ENCODE data around the gene EIF5AL1.

The EIF5AL1 gene

DNA sequence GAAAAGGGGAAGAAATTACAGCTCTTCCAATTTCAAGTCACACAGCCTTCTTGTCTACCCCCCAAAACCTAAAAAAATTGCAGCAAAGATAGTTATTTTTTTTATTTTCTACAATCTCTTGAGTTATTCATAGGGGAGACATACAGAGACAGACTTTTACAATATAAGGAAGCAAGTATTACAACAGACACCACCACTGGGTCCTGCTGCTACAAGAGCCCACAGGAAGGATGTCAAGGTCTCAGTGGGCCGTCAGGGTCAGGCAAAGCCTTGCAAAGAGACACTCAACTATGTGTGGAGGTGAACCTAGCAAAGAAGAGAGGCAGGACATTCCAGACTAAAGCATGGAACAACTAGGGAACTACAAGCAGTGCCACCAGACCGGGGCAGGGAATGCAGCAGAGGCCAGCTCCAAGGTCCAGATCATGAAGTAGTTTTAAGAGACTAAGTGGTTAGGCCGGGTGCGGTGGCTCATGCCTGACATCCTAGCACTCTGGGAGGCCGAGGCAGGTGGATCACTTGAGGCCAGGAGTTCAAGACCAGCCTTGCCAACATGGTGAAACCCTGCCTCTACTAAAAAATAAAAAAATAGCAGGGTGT is 38.7 kb upstream of the EIF5AL1 start:
- no peaks in the 10 kb centered on the region for H3K9me3 ChIP-seq
- H3K4me3 ChIP-seq: no peak overlapping the region
- no peaks in the 10 kb centered on the region for H3K27me3 ChIP-seq
- H3K36me3 ChIP-seq: no peaks in the 10 kb centered on the region
- H3K27ac ChIP-seq: peak overlapping the region; percentile 45; the same call in 1 of the 2 replicates
- no peaks in the 10 kb centered on the region for H4K20me1 ChIP-seq
- TF ChIP-seq Cebpa-rat (IDR thresholded peaks at IDR 0.05): no peak
- H3K4me2 ChIP-seq: peak overlapping the region; percentile 64
- peaks cover 16% of the 10 kb centered on the region for H3K4me1 ChIP-seq
- H3K9ac ChIP-seq: peak overlapping the region; percentile 8; the same call in 1 of the 2 replicates

DNA sequence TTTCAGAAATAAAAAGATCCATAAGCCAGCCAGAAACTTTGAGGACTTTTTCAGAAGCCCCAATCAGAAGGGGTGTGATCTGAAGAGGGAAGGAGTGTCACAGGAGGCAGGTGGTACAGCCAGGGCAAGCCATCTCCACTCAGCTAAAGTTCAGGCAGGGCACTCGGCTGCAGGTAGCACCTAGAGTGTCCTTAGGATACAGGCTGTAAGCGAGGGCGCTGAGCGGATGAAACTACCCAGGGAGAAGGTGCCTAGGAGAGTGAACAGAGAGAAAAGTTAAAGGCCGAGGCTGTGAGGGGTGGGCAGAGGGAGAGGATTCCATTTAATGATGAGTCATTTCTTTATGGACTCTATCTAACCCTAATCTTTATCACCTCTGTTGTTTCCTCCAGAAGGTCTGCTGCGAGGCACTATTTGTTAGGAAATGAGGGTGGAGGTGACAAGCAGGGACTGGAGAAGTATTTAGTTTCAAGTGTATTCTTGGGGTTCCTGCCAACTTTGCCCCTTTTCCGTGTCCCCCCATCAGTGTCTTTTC is 37.1 kb upstream of the EIF5AL1 start:
- H3K36me3 ChIP-seq: no peaks in the 10 kb centered on the region
- H3K4me3 ChIP-seq: no peak overlapping the region
- H3K9ac ChIP-seq: no peak overlapping the region
- H4K20me1 ChIP-seq: no peaks in the 10 kb centered on the region
- peaks cover 16% of the 10 kb centered on the region for H3K4me1 ChIP-seq
- H3K27me3 ChIP-seq: no peaks in the 10 kb centered on the region
- H3K4me2 ChIP-seq: no peak overlapping the region
- H3K27ac ChIP-seq: no peak overlapping the region
- H3K9me3 ChIP-seq: no peaks in the 10 kb centered on the region
- no peak for TF ChIP-seq Cebpa-rat (IDR thresholded peaks at IDR 0.05)

DNA sequence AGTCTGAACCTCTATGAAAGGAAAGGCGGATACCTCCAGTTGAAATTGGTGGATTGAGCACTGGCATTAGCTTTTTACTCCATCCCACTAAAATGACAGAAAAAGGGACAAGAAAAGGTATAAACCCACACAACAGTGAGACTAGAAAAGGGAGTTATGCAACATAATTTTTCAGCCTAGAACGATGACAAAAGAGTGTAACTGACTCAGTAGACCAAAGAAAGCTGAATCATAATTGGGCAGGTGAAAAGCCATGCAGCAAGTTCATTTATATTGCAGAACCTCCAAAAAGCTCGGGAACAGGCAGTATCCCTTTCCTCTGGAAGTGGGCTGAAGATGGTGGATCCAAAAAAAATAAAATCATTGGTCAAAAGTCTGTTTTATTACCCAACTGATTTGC is 36.5 kb upstream of the EIF5AL1 start:
- no peak for TF ChIP-seq Cebpa-rat (IDR thresholded peaks at IDR 0.05)
- Histone ChIP-seq H3K4me3 (no peak overlapping the region), H3K9ac (no peak overlapping the region), H3K27me3 (no peaks in the 10 kb centered on the region), H3K36me3 (no peaks in the 10 kb centered on the region), H4K20me1 (no peaks in the 10 kb centered on the region), H3K4me1 (peaks cover 16% of the 10 kb centered on the region), H3K9me3 (no peaks in the 10 kb centered on the region), H3K27ac (no peak overlapping the region), H3K4me2 (no peak overlapping the region)

DNA sequence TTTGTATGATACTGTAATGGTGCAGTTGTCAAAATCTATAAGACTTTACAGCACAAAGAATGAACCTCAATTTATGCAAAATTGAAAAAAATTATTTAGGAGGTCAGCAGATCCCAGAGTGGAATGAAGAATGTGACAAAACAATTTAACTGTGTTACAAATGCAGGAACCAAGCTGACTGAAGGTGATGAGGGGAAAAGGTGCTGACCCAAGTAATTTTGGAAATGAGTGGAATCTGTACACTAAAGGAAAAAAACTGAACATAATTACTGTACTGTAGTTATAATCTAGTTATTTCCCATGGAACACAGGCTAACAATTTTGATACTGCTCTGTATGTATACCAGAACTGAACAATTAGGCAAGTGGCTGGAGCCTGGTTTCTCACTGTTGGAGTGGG is 35.7 kb upstream of the EIF5AL1 start:
- peaks cover 16% of the 10 kb centered on the region for H3K4me1 ChIP-seq
- H3K4me3 ChIP-seq: no peak overlapping the region
- H3K4me2 ChIP-seq: no peak overlapping the region
- no peak overlapping the region for H3K27ac ChIP-seq
- no peaks in the 10 kb centered on the region for H3K9me3 ChIP-seq
- H3K27me3 ChIP-seq: no peaks in the 10 kb centered on the region
- no peaks in the 10 kb centered on the region for H3K36me3 ChIP-seq
- no peak for TF ChIP-seq Cebpa-rat (IDR thresholded peaks at IDR 0.05)
- H4K20me1 ChIP-seq: no peaks in the 10 kb centered on the region
- H3K9ac ChIP-seq: no peak overlapping the region

DNA sequence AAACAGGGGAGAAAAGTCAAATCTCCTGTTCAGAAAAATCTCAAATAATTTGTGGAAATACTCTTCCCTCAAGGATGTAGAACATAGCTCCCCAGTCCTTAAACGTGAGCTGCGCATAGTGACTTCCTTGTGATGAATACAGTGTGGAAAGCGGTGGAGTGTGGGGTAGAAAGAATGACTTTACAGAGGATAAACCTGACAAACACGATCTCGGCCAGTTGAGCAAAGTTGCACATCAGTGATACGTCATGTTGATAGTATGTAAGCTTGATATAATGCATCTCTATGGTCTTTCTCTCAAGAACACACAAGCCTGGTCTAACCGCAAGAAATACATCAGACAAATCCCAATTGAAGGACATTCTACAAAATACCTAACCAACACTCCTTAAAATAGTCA is 34.9 kb upstream of the EIF5AL1 start:
- H3K4me3 ChIP-seq: no peak overlapping the region

DNA sequence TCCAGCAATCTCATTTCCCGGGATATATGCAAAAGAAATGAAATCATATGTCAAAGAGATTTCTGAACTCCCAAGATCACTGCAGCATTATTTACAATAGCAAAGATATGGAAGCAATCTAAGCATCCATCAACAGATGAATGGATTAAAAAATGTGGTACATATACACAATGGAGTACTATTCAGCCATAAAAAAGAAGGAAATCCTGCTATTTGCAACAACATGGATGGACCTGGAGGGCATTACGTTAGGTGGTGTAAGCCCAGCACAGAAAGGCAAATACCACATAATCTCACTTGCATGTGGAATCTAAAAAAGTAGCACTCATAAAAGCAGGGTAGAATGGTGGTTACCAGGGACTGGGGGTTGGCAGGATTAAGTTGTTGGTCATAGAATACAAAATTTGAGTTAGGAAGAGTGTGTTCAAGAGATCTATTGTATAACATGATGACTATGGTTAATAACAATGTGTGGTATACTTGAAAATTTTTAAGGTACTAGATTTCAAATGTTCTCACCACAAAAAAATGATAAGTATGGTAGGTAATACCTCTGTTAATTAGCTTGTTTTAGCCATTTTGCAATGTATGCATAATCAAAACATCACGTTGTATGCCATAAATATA is 32.9 kb upstream of the EIF5AL1 start:
- Histone ChIP-seq H3K9me3 (no peaks in the 10 kb centered on the region), H4K20me1 (no peaks in the 10 kb centered on the region), H3K4me3 (no peak overlapping the region), H3K27ac (no peak overlapping the region), H3K4me1 (no peaks in the 10 kb centered on the region), H3K9ac (no peak overlapping the region), H3K36me3 (no peaks in the 10 kb centered on the region), H3K4me2 (no peak overlapping the region), H3K27me3 (no peaks in the 10 kb centered on the region)
- TF ChIP-seq Cebpa-rat (IDR thresholded peaks at IDR 0.05): no peak

More for the DNA sequence above, 34.9 kb upstream of the EIF5AL1 start:
- Histone ChIP-seq H3K9me3 (no peaks in the 10 kb centered on the region), H3K27me3 (no peaks in the 10 kb centered on the region), H3K36me3 (no peaks in the 10 kb centered on the region), H3K4me1 (peaks cover 16% of the 10 kb centered on the region), H3K4me2 (no peak overlapping the region), H3K27ac (no peak overlapping the region), H3K9ac (no peak overlapping the region), H4K20me1 (no peaks in the 10 kb centered on the region)
- no peak for TF ChIP-seq Cebpa-rat (IDR thresholded peaks at IDR 0.05)

DNA sequence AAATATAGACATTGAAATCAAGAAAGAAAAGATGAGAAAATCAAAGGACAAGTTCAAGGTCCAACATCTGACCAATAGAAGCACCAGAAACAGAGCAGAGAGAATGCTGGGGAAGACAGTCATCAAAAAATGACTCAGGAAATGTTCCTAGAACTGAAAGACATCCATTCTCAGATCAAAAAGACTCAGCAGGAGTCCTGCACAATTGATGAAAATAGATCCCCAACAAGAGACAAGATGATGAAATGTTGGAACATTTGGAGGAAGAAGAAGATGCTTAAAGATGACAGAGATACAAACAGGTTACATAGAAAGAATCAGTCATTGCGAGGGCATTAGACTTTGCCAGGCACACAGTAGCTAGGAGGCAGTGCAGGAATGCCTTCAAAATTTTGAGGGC is 30.0 kb upstream of the EIF5AL1 start:
- no peak for TF ChIP-seq Cebpa-rat (IDR thresholded peaks at IDR 0.05)
- no peak overlapping the region for H3K27ac ChIP-seq
- H3K4me3 ChIP-seq: no peak overlapping the region
- H3K36me3 ChIP-seq: no peaks in the 10 kb centered on the region
- no peaks in the 10 kb centered on the region for H3K27me3 ChIP-seq
- no peaks in the 10 kb centered on the region for H4K20me1 ChIP-seq
- H3K4me1 ChIP-seq: no peaks in the 10 kb centered on the region
- no peak overlapping the region for H3K4me2 ChIP-seq
- H3K9ac ChIP-seq: no peak overlapping the region
- H3K9me3 ChIP-seq: no peaks in the 10 kb centered on the region

DNA sequence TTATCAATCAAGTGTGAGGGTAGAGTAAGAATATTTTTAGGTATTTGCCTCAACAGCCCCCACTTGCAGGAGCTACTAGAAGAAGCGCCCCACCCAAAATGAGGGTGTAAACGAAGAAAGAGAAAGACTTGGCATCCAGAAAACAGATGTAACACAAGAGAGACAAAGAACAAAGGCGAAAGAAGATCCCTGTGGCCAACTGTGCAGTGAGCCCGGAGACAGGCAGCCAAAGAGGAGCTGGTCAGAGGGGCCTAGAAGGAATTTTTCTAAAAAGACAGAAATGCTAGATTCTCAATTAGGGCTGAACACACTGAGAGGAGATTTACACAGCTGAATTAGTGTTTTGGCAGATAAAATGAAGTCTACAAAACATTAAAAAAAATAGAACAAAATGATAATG is 29.6 kb upstream of the EIF5AL1 start:
- H3K9me3 ChIP-seq: no peaks in the 10 kb centered on the region
- no peak overlapping the region for H3K4me3 ChIP-seq
- no peak overlapping the region for H3K9ac ChIP-seq
- no peaks in the 10 kb centered on the region for H3K27me3 ChIP-seq
- no peak overlapping the region for H3K27ac ChIP-seq
- TF ChIP-seq Cebpa-rat (IDR thresholded peaks at IDR 0.05): no peak
- H3K4me2 ChIP-seq: no peak overlapping the region
- H3K36me3 ChIP-seq: no peaks in the 10 kb centered on the region
- H4K20me1 ChIP-seq: no peaks in the 10 kb centered on the region
- H3K4me1 ChIP-seq: no peaks in the 10 kb centered on the region

DNA sequence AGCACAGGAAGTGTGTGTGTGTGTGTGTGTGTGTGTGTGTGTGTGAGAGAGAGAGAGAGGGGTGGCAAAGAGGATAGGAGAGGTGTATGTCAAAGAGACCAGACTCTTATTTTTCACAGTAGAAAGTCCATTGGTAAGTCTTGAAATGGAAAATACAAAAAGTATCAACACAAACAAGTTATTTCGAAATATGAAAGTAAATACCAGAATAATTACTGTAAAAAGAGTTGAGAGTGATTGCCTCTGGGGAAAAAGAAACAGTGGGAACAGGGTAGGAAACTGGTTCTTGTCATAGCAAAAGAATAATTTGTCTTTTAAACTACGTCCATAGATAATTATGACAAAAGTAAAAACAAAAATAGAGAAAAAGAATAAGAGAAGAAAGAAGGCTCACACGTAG is 29.0 kb upstream of the EIF5AL1 start:
- no peak overlapping the region for H3K4me2 ChIP-seq
- no peak overlapping the region for H3K4me3 ChIP-seq

DNA sequence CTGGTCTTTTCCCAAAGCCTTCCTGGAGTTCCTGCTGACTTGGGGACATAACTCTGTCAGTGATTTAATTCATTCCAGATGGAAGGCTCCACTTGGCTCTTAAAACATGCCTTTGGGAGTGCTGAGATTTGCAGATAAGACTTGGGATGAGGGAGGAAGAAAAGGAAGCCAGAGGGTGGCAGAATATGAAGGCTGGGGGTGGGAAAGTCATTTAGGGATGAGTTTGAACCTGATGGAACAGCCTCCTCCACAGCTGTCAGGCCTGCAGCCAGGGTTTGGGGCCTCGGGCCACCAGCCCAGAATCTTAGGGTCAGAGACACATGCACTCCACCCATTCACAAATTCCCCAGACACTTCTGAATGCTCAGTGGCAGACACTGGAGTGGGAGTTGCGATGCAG is 28.4 kb upstream of the EIF5AL1 start:
- Histone ChIP-seq H3K36me3 (no peaks in the 10 kb centered on the region), H3K27ac (no peak overlapping the region), H4K20me1 (no peaks in the 10 kb centered on the region), H3K27me3 (no peaks in the 10 kb centered on the region), H3K9me3 (no peaks in the 10 kb centered on the region), H3K4me3 (no peak overlapping the region), H3K4me1 (no peaks in the 10 kb centered on the region), H3K4me2 (no peak overlapping the region), H3K9ac (no peak overlapping the region)
- TF ChIP-seq Cebpa-rat (IDR thresholded peaks at IDR 0.05): no peak

More for the DNA sequence above, 29.0 kb upstream of the EIF5AL1 start:
- no peaks in the 10 kb centered on the region for H4K20me1 ChIP-seq
- no peak overlapping the region for H3K27ac ChIP-seq
- no peaks in the 10 kb centered on the region for H3K4me1 ChIP-seq
- TF ChIP-seq Cebpa-rat (IDR thresholded peaks at IDR 0.05): no peak
- no peak overlapping the region for H3K9ac ChIP-seq
- H3K36me3 ChIP-seq: no peaks in the 10 kb centered on the region
- H3K27me3 ChIP-seq: no peaks in the 10 kb centered on the region
- no peaks in the 10 kb centered on the region for H3K9me3 ChIP-seq

All from BLaER1 (cell line).